ENCODE results near the gene COG5.

GRCh38 chr7:107606303-107606702 lies 42.6 kb upstream of the COG5 start:
- TF ChIP-seq CTCF (IDR thresholded peaks at IDR 0.05) (no peak), POLR2AphosphoS5 (IDR thresholded peaks at IDR 0.05; ENCODE audit: insufficient read depth in 1 of 2, low read depth in 1 of 2) (no peak), POLR2A (IDR thresholded peaks at IDR 0.05) (no peak)
